Keratinocyte (primary cell): ENCODE data around the gene RAVER1.

Experiments
- CTCF ChIP-seq, 3 experiments: IDR thresholded peaks in 1 of 3; conservative IDR thresholded peaks in 1 of 3; optimal IDR thresholded peaks in 1 of 3; 2 replicates in 2 of 3; 3 replicates in 1 of 3; pipeline versions ENCODE3 to v1.5.1; 2011; ENCODE audit warnings: low read length in 3 of 3, mild to moderate bottlenecking in 3 of 3, moderate library complexity in 2 of 3, control low read depth in 1 of 3, inconsistent platforms in 1 of 3; ENCODE audit not compliant: insufficient read depth in 2 of 3; ENCODE audit errors: extremely low read depth in 1 of 3
- EZH2 ChIP-seq: IDR thresholded peaks from one replicate; pipeline ENCODE4 v1.6.1; 2012; ENCODE audit warnings: inconsistent platforms, mild to moderate bottlenecking, low read length, moderate library complexity

GRCh38 chr19:10268071-10268470 lies 65.3 kb downstream of the RAVER1 start:
- no peak for TF ChIP-seq CTCF (optimal IDR thresholded peaks at IDR 0.05 in 1 of 3, IDR thresholded peaks at IDR 0.05 in 1 of 3, conservative IDR thresholded peaks at IDR 0.05 in 1 of 3; ENCODE audit: extremely low read depth in 1 of 3, insufficient read depth in 2 of 3, low read length in 3 of 3)
- TF ChIP-seq EZH2, result no peak
